ENCODE results near the gene WDFY3.
A peak's percentile ranks its signal among the peaks of the same experiment; 100 is the strongest.

The WDFY3 gene

GRCh38 chr4:84912741-84913140, 53.7 kb downstream of the WDFY3 start:
- no peak for DNase-seq (ENCODE audit: low spot score)

GRCh38 chr4:84908876-84909275, 57.6 kb downstream of the WDFY3 start:
- no peak for DNase-seq (ENCODE audit: low spot score)

GRCh38 chr4:84907145-84907544, 59.3 kb downstream of the WDFY3 start:
- DNase-seq (ENCODE audit: low spot score): no peak

- no peak for DNase-seq (ENCODE audit: low spot score)
Observed at GRCh38 chr4:84905646-84906045, 60.8 kb downstream of the WDFY3 start.

- no peak for DNase-seq (ENCODE audit: low spot score)
Observed at GRCh38 chr4:84901740-84902281, 64.7 kb downstream of the WDFY3 start.

- no peak for DNase-seq (ENCODE audit: low spot score)
Observed at GRCh38 chr4:84901173-84901572, 65.3 kb downstream of the WDFY3 start.

- DNase-seq (ENCODE audit: low spot score): no peak
Observed at GRCh38 chr4:84899616-84900015, 66.9 kb downstream of the WDFY3 start.

GRCh38 chr4:84897516-84897915, 69.0 kb downstream of the WDFY3 start:
- no peak for DNase-seq (ENCODE audit: low spot score)

GRCh38 chr4:84895283-84895682, 71.2 kb downstream of the WDFY3 start:
- no peak for DNase-seq (ENCODE audit: low spot score)

GRCh38 chr4:84894621-84895020, 71.9 kb downstream of the WDFY3 start:
- DNase-seq (ENCODE audit: low spot score): no peak

- DNase-seq (ENCODE audit: low spot score): no peak
Observed at GRCh38 chr4:84892950-84893349, 73.5 kb downstream of the WDFY3 start.

GRCh38 chr4:84887824-84888223, 78.7 kb downstream of the WDFY3 start:
- no peak for DNase-seq (ENCODE audit: low spot score)

GRCh38 chr4:84879651-84880200, 86.8 kb downstream of the WDFY3 start:
- DNase-seq (ENCODE audit: low spot score): no peak

GRCh38 chr4:84878546-84878945, 87.9 kb downstream of the WDFY3 start:
- no peak for DNase-seq (ENCODE audit: low spot score)

GRCh38 chr4:84878090-84878489, 88.4 kb downstream of the WDFY3 start:
- no peak for DNase-seq (ENCODE audit: low spot score)

- DNase-seq (ENCODE audit: low spot score): no peak
Observed at GRCh38 chr4:84877051-84877833, 89.2 kb downstream of the WDFY3 start.

GRCh38 chr4:84875636-84876371, 90.7 kb downstream of the WDFY3 start:
- DNase-seq (ENCODE audit: low spot score): no peak

- DNase-seq (ENCODE audit: low spot score): no peak
Observed at GRCh38 chr4:84874619-84875018, 91.9 kb downstream of the WDFY3 start.

- DNase-seq (ENCODE audit: low spot score): peak; percentile 67
Observed at GRCh38 chr4:84870398-84871163, 95.9 kb downstream of the WDFY3 start.

- no peak for DNase-seq (ENCODE audit: low spot score)
Observed at GRCh38 chr4:84866295-84866694, 100.2 kb downstream of the WDFY3 start.

- no peak for DNase-seq (ENCODE audit: low spot score)
Observed at GRCh38 chr4:84865600-84865999, 100.9 kb downstream of the WDFY3 start.

- no peak for DNase-seq (ENCODE audit: low spot score)
Observed at GRCh38 chr4:84862064-84862463, 104.4 kb downstream of the WDFY3 start.

All from iPS-NIHi11 (cell line).